ENCODE data around the gene FAM81B.
"Not testable (repeated sequence)": the region's sequence is repeated elsewhere in the genome, so short reads cannot be mapped to it uniquely, and the experiment has no call there.

The FAM81B gene

GRCh38 chr5:95390812-95391492 lies at the start of gene FAM81B:
Gene FAM81B (plus strand): TSS chr5:95391366. CDS start chr5:95391390, 24 bp downstream.
- H3K27ac ChIP-seq = no peak within 1 kb of the TSS
- H3K4me1 ChIP-seq = no peaks in the 10 kb centered on the region

GRCh38 chr5:95341444-95341843 lies 49.7 kb upstream of the FAM81B start:
- H3K27me3 ChIP-seq (ENCODE audit: control insufficient read depth, insufficient read depth, low read length); H3K9ac ChIP-seq; H3K4me3 ChIP-seq (ENCODE audit: low read depth, low read length); H3K4me2 ChIP-seq (ENCODE audit: low read length); H3K9me3 ChIP-seq (ENCODE audit: control insufficient read depth, low read length); H3K79me2 ChIP-seq; H2AFZ ChIP-seq; H3K36me3 ChIP-seq (ENCODE audit: control insufficient read depth, insufficient read depth, low read length); H3K4me1 ChIP-seq; H3K27ac ChIP-seq: not testable (repeated sequence)

More at GRCh38 chr5:95390812-95391492, at the start of gene FAM81B:
- no peaks in the 10 kb centered on the region for H3K79me2 ChIP-seq
- no peaks in the 10 kb centered on the region for H3K36me3 ChIP-seq (ENCODE audit: control insufficient read depth, insufficient read depth, low read length)
- H3K9ac ChIP-seq = no peak within 1 kb of the TSS
- H3K27me3 ChIP-seq (ENCODE audit: control insufficient read depth, insufficient read depth, low read length) = no peaks in the 10 kb centered on the region
- H3K4me2 ChIP-seq (ENCODE audit: low read length) = no peak within 1 kb of the TSS
- TF ChIP-seq CTCF (IDR thresholded peaks at IDR 0.05) = no peak
- H3K4me3 ChIP-seq (ENCODE audit: low read depth, low read length) = no peak within 1 kb of the TSS
- H3K9me3 ChIP-seq (ENCODE audit: control insufficient read depth, low read length) = no peaks in the 10 kb centered on the region
- no peak within 1 kb of the TSS for H2AFZ ChIP-seq

- Histone ChIP-seq H3K4me3 (ENCODE audit: low read depth, low read length) (no peak overlapping the region), H2AFZ (no peak overlapping the region), H3K4me1 (no peaks in the 10 kb centered on the region), H3K27me3 (ENCODE audit: control insufficient read depth, insufficient read depth, low read length) (no peaks in the 10 kb centered on the region), H3K27ac (no peak overlapping the region), H3K9ac (no peak overlapping the region), H3K36me3 (ENCODE audit: control insufficient read depth, insufficient read depth, low read length) (no peaks in the 10 kb centered on the region), H3K79me2 (no peaks in the 10 kb centered on the region), H3K4me2 (ENCODE audit: low read length) (no peak overlapping the region), H3K9me3 (ENCODE audit: control insufficient read depth, low read length) (no peaks in the 10 kb centered on the region)
- no peak for TF ChIP-seq CTCF (IDR thresholded peaks at IDR 0.05)
Observed at GRCh38 chr5:95347506-95348120, 43.6 kb upstream of the FAM81B start.

GRCh38 chr5:95350631-95351030 lies 40.5 kb upstream of the FAM81B start:
- Histone ChIP-seq H3K27ac (no peak overlapping the region), H3K9me3 (ENCODE audit: control insufficient read depth, low read length) (no peaks in the 10 kb centered on the region), H3K4me1 (no peaks in the 10 kb centered on the region), H3K27me3 (ENCODE audit: control insufficient read depth, insufficient read depth, low read length) (no peaks in the 10 kb centered on the region), H3K79me2 (no peaks in the 10 kb centered on the region), H3K4me2 (ENCODE audit: low read length) (no peak overlapping the region), H2AFZ (no peak overlapping the region), H3K9ac (no peak overlapping the region), H3K36me3 (ENCODE audit: control insufficient read depth, insufficient read depth, low read length) (no peaks in the 10 kb centered on the region), H3K4me3 (ENCODE audit: low read depth, low read length) (no peak overlapping the region)
- TF ChIP-seq CTCF (IDR thresholded peaks at IDR 0.05) = no peak

GRCh38 chr5:95352691-95353090 lies 38.5 kb upstream of the FAM81B start:
- Histone ChIP-seq H3K9me3 (ENCODE audit: control insufficient read depth, low read length) (no peaks in the 10 kb centered on the region), H2AFZ (no peak overlapping the region), H3K27ac (no peak overlapping the region), H3K4me3 (ENCODE audit: low read depth, low read length) (no peak overlapping the region), H3K4me1 (no peaks in the 10 kb centered on the region), H3K4me2 (ENCODE audit: low read length) (no peak overlapping the region), H3K79me2 (no peaks in the 10 kb centered on the region), H3K36me3 (ENCODE audit: control insufficient read depth, insufficient read depth, low read length) (no peaks in the 10 kb centered on the region), H3K27me3 (ENCODE audit: control insufficient read depth, insufficient read depth, low read length) (no peaks in the 10 kb centered on the region), H3K9ac (no peak overlapping the region)
- no peak for TF ChIP-seq CTCF (IDR thresholded peaks at IDR 0.05)
